ENCODE results near the gene GLG1. TPM values are rescaled to one million over a fixed set of nuclear protein-coding genes. Genes with fewer than 3 reads are reported as not detected.
A peak's percentile ranks its signal among the peaks of the same experiment; 100 is the strongest.
"Not testable (repeated sequence)": the region's sequence is repeated elsewhere in the genome, so short reads cannot be mapped to it uniquely, and the experiment has no call there.

The GLG1 gene
- total and polyA plus RNA-seq, 2 experiments from 2014 or later, result 140 to 167 TPM

DNA sequence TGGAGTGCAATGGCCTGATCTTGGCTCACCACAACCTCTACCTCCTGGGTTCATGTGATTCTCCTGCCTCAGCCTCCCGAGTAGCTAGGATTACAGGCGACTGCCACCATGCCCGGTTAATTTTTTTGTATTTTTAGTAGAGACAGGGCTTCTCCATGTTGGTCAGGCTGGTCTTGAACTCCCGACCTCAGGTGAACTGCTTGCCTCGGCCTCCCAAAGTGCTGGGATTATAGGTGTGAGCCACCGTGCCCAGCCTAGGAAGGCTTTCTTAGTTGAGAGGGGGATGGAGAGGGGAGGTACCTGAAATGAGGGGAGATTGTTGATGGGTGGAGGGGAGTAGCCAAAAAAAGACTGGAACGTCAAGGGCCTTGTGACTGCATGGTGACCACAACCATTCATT lies 193.0 kb downstream of the GLG1 start:
- not testable (repeated sequence) for H3K4me1 ChIP-seq (ENCODE audit: low read depth); H3K4me3 ChIP-seq; H3K9me3 ChIP-seq (ENCODE audit: low read depth); DNase-seq (ENCODE audit: low read depth in 1 of 2, low spot score in 1 of 2); H3K27ac ChIP-seq; H3K36me3 ChIP-seq; H3K27me3 ChIP-seq

DNA sequence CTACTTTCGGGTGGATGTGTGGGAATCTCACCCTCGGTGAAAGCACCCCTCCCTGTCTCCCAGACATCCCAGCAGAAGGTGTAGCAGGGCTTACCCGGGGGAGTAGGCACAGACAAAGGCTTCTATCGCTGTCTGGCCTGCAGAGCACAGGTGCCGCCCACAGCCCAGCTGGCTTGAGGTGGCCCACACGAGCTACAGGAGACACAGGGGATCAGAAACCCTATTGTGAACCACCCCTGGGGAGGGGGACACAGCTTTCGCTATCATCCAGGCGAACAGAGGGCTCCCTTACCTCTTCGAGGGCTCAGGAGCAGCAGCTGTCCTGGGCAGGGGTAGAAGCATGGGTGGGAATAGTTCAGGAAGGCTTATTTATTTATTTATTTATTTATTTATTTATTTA lies 193.4 kb downstream of the GLG1 start:
- not testable (repeated sequence) for DNase-seq (ENCODE audit: low read depth in 1 of 2, low spot score in 1 of 2); H3K27me3 ChIP-seq; H3K27ac ChIP-seq

DNA sequence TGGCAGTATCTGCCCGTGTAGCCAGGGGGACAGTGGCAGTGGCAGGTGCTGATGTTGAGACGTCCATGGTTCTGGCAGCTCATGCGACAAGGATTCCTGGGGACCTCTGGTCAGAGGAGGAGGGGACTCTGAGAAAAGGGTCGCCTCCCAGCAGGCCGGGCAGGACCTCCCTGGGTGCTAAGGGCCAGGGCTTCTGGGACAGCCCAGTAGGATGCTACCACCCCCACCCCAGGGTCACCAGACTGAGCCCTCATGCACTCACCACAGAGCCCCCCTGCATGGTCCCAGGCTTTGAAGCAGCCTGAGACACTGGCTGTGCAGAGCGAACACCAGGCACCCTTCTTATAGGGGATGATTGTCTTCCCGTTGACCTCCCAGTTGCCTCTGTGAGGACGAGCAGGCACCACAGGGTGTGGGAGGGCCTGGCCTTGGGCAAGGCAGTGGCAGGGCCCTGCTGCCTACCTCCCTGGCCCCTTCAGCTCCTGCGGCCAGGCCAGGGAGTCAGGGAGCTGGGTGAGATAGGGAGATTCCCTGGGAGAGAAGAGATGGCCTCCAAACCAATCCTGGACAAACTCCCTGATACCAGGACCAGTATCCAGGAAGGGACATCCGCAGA lies 194.0 kb downstream of the GLG1 start:
- not testable (repeated sequence) for H3K36me3 ChIP-seq; H3K27ac ChIP-seq; H3K27me3 ChIP-seq; DNase-seq (ENCODE audit: low read depth in 1 of 2, low spot score in 1 of 2); H3K4me3 ChIP-seq; H3K9me3 ChIP-seq (ENCODE audit: low read depth); H3K4me1 ChIP-seq (ENCODE audit: low read depth)

More for the DNA sequence above, 193.4 kb downstream of the GLG1 start:
- H3K4me1 ChIP-seq (ENCODE audit: low read depth); H3K36me3 ChIP-seq; H3K4me3 ChIP-seq; H3K9me3 ChIP-seq (ENCODE audit: low read depth): not testable (repeated sequence)

DNA sequence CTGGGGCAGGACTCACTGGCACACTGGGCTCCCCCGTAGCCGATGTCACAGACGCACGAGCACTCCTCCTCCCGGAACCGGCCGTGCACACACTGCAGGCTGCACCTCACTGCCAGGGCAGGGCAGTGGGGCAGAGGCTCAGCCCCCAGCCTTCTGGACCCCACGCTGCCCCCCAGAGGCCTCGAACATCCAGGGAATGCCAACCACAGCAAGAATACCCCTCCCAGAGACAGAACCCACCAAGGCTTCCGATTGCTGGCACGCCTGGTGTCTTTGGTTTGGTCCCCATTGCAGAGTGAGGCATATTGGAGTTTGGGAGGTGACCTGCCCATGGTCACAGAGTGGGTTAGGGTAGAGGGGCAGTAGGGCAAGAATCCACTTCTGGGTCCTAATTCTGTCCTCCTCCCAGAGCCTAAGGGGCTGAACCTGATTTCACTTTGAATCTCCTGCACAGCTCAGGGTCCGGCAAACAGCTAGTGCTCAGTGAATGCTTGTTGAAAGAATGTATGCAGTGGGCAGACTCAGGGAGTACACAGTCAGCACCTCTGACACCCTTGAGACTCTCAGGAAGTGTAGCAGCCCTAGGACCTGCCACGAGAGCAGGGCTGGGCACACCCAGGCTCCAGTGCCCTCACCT lies 194.7 kb downstream of the GLG1 start:
- not testable (repeated sequence) for H3K27me3 ChIP-seq; H3K4me3 ChIP-seq; H3K4me1 ChIP-seq (ENCODE audit: low read depth); DNase-seq (ENCODE audit: low read depth in 1 of 2, low spot score in 1 of 2); H3K9me3 ChIP-seq (ENCODE audit: low read depth); H3K27ac ChIP-seq; H3K36me3 ChIP-seq

DNA sequence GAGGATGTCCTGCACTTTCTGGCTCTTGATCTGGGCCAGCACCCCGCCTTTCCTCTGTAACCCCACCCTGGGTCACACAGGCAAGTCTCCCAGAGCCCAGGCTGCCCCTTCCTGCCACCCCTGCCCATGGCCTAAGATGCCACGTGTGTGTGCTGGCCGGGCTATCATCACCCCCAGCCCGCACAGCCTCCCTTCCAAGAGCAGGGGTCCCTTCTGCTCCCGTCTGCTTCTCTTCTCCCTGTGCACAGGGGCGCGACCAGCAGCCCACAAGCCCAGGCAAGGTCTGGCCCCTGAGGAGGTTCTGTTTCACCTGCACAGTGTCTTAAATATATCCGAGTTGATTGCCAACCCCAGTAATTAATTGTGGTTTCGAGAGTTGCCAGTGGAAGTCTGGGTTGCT lies 195.9 kb downstream of the GLG1 start:
- H3K27ac ChIP-seq; H3K27me3 ChIP-seq; H3K4me1 ChIP-seq (ENCODE audit: low read depth); H3K9me3 ChIP-seq (ENCODE audit: low read depth); H3K36me3 ChIP-seq; DNase-seq (ENCODE audit: low read depth in 1 of 2, low spot score in 1 of 2); H3K4me3 ChIP-seq: not testable (repeated sequence)

DNA sequence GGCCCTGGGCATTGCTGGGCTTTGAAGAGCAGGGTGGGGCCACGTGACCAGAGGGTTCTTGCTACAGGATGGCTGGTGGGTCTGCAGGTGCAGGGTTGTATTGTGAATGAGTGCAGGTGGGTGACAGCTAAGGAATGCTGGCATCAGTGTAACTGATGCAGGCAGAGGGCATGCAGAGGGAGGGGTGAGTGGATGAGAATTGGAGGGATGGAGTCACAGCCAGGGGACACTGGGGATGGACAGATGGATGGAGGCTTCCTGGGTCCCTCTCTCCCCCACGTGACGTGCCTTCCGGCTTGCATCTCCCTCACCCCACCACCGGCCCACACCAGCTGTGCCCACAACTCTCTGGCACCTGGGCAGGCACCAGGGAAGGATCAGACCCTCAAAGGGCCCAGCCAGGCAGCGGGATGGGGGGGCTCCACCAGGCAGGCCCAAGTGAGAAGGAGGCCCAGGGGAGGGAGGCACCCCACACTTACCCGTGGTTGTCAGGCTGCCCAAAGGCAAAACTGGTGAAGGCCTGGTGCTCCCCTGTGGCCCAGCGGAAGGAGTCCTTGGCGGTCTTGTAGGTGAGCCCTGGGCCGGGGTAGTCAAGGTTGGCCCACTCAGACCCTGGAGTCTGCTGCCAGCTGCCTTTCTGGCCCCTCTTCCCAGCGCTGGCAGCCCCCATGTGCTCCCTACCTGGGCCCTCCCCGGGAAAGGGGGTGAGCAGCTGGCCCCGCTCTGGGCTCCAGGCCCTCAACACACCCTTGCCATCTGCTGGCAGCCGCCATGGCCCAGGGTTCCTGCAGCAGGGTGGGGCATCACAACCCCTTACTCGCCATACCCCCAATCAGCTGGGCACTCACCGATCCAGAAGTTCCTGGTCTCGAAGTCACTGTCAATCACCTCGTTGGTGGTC lies 196.6 kb downstream of the GLG1 start:
- not testable (repeated sequence) for H3K27ac ChIP-seq; H3K27me3 ChIP-seq; H3K9me3 ChIP-seq (ENCODE audit: low read depth); H3K36me3 ChIP-seq; H3K4me3 ChIP-seq; DNase-seq (ENCODE audit: low read depth in 1 of 2, low spot score in 1 of 2); H3K4me1 ChIP-seq (ENCODE audit: low read depth)

DNA sequence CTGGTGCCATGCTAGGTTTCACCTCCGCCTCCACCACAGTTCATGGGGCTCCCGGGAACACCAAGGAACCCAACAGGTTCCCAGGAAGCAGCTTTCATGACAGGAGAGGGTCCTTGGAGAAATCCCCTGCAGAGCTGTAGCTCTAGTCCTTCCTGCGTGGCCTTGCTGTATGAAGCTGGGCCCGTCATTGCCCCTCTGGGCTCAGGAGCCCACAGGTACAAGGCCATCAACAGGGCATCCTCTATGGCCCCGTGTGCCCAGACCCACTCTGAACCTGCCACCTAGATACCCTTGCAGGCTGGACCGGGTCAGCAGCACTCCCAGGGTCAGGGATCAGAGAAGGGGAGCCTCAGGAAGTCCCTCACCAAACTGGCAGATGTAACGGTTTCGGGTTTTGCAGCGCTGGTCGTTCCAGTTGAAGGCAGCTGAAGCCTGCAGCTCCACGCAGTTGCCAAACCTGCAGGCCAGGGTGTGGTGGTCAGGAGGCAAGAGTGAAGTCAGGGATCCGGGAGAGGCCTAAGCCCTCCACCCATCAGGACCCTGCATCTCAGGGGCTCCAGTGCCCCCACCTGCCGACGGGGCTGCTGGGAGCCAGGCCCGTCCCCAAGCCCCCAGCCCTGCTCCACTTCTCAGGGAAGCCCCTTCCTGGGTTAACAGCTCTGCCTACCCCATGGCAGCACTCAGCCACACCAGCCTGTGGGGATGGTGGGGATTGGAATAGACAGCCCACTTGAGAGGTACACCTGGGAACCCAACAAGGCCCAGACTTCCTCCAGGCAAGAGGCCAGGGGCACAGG lies 197.5 kb downstream of the GLG1 start:
- not testable (repeated sequence) for DNase-seq (ENCODE audit: low read depth in 1 of 2, low spot score in 1 of 2)

DNA sequence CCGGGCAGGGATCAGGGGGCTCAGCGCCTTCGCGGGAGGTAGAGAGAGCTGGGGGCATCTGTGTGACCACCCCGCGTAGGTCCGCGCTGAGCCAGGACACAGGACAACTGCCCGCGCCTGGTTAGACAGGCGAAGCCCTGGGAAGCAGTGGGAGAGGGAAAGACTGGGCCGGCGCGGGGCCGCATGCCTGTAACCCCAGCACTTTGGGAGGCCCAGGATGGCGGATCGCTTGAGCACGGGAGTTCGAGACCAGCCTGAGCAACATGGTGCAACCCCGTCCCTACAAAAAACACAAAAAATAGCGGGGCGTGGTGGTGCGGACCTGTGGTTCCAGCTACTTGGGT lies 199.6 kb downstream of the GLG1 start:
- not testable (repeated sequence) for H3K9me3 ChIP-seq (ENCODE audit: low read depth); H3K27ac ChIP-seq; H3K4me1 ChIP-seq (ENCODE audit: low read depth); H3K36me3 ChIP-seq; H3K27me3 ChIP-seq; H3K4me3 ChIP-seq
- peak in 1 of 2 donors; percentile 18 for DNase-seq (ENCODE audit: low read depth in 1 of 2, low spot score in 1 of 2)

More for the DNA sequence above, 197.5 kb downstream of the GLG1 start:
- H3K36me3 ChIP-seq; H3K27ac ChIP-seq; H3K27me3 ChIP-seq; H3K9me3 ChIP-seq (ENCODE audit: low read depth); H3K4me1 ChIP-seq (ENCODE audit: low read depth); H3K4me3 ChIP-seq: not testable (repeated sequence)

DNA sequence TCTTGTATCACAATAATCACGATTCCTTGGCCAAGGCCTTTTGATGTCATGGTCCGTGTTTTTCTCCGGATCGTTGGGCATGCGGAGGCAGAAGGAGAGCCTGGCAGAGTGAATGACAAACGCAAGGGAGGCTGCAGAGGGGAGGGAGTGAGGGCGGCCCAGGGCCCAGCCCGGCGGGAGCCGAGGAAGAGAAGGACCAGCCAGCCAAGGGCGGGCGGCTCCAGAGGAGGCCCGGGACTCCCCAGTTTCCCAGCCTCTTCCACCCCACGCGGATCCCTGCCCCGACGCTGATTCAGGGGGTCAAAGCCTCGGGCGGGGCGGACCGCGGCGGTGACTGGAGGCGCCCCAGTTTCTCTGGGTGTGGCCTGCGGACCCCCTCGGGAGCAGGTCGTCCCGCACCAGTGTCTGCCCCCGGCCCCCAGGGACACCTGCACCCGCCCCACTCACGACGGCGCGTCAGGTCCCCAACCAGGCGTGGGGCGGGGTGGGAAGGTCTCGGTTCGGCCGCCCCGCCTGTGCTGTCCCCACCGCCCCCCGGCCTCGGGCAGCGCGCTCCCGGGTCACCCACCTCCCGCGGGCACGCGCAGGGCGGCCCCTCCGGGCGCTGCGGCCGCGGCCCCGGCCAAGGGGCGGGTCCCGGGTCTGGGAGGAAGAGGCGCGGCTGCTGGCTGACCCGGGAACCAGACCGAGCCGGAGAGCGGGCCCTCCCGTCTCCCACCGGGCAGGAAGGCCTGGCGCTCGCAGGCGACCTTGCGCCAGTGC lies 200.1 kb downstream of the GLG1 start:
- H3K4me3 ChIP-seq; H3K36me3 ChIP-seq; DNase-seq (ENCODE audit: low read depth in 1 of 2, low spot score in 1 of 2); H3K4me1 ChIP-seq (ENCODE audit: low read depth); H3K9me3 ChIP-seq (ENCODE audit: low read depth); H3K27me3 ChIP-seq; H3K27ac ChIP-seq: not testable (repeated sequence)

DNA sequence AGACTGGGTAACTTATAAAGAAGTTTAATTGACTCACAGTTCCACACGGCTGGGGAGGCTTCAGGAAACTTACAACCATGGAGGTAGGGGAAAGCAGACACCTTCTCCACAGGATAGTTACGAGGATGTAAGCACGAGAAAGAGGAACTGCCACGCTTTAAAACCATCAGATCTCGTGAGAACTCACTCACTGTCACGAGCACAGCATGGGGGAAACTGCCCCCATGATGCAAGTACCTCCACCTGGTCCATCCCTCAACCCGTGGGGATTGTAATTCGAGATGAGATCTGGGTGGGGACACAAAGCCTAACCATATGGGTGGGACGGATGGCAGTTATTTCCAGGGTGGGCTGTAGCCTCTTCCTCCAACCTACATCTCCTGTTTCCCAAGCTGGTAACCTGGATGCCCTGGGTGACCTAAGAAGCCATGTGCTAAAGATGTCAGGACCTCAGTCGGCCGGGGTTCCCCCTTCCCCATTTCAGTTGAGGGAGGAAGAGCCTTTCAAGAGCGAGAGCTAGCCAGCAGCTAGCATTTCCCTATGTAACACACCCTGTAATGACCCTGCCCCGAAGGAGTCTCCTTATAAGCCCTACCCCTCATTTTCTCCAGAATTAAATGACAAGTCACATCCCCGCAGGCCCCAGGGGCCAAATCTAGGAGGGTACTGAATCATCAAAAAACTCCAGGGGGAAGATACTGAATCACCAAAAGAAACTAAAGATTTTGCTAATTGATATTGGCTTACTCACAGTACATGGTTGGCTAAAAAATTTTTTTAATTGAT lies 202.6 kb downstream of the GLG1 start:
- not testable (repeated sequence) for H3K4me3 ChIP-seq; H3K27ac ChIP-seq; H3K27me3 ChIP-seq; H3K36me3 ChIP-seq; DNase-seq (ENCODE audit: low read depth in 1 of 2, low spot score in 1 of 2); H3K4me1 ChIP-seq (ENCODE audit: low read depth); H3K9me3 ChIP-seq (ENCODE audit: low read depth)

DNA sequence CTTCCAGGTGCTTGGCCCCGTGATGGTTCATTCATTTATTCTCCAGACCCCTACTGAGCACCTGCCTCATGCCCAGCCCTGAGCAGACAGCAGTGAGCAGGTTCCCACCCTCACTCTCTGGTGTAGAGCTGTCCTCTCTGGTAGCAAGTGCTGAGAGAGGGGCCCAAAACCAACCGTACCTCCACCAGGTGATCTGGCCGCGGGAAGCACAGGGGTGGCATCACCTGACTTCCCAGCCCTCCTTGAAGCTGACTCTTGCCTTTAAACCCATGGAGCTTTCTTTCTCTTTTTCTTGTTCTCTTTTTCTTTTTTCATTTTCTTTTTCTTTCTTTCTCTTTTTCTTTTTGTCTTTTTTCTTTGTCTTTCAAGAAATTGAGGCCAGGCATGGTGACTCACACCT lies 206.7 kb downstream of the GLG1 start:
- H3K9me3 ChIP-seq (ENCODE audit: low read depth); DNase-seq (ENCODE audit: low read depth in 1 of 2, low spot score in 1 of 2); H3K27me3 ChIP-seq; H3K36me3 ChIP-seq; H3K4me1 ChIP-seq (ENCODE audit: low read depth); H3K27ac ChIP-seq; H3K4me3 ChIP-seq: not testable (repeated sequence)

DNA sequence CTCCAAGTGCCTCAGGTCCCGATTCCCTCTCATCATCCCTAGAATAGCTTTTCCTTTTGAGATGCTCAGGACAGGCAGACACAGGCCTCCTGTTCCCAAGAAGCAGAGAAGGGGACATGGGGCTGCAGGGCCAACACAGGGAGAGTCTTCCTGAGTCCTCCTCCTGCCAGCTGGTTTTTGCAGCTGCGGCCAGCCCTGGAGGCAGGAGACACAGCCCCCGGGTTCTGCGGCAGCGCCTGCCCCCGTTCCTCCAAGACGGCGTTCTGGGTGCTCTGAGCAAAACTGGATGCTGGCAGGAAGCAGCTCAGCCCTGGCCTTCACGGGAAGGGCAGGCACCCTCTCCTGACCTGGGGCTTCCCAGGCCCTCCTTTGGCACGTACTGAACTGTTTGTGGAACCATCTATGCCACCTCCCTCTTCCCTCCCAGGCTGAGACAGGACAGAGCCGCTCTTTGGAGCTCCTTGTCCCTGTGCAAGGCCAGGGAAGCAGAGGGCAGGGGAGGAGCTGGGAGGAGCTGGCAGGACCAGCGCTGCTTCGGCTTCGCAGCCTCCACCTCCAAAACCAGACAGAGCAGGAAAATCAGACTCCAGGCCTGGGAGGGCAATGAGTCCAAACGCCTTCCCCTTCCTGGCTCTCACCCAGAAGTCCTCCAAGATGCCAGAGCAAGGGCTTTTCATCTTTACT lies 208.6 kb downstream of the GLG1 start:
- H3K4me1 ChIP-seq (ENCODE audit: low read depth); H3K36me3 ChIP-seq; H3K27me3 ChIP-seq; H3K4me3 ChIP-seq; H3K27ac ChIP-seq; H3K9me3 ChIP-seq (ENCODE audit: low read depth): not testable (repeated sequence)
- peak in 1 of 2 donors; percentile 3 for DNase-seq (ENCODE audit: low read depth in 1 of 2, low spot score in 1 of 2)
